ENCODE results near the gene ALDH7A1. TPM values are rescaled to one million over a fixed set of nuclear protein-coding genes. Genes with fewer than 3 reads are reported as not detected.

The ALDH7A1 gene
- total and polyA plus RNA-seq, 4 donors = 25.2 to 43.8 (median 30.4) TPM

GRCh38 chr5:126501448-126501847, 93.6 kb downstream of the ALDH7A1 start:
- DNase-seq = no peak
- Histone ChIP-seq H3K27me3 (ENCODE audit: control insufficient read depth in 1 of 2, insufficient read depth in 2 of 2, low read length in 1 of 2) (no peaks in the 10 kb centered on the region), H3K27ac (ENCODE audit: low read depth in 1 of 2, low read length in 2 of 2) (no peak overlapping the region), H3K36me3 (ENCODE audit: control insufficient read depth in 1 of 2, insufficient read depth in 2 of 2, low read length in 1 of 2) (no peaks in the 10 kb centered on the region), H3K4me3 (ENCODE audit: low read length in 2 of 2) (no peak overlapping the region), H3K9me3 (ENCODE audit: control insufficient read depth, low read length) (no peaks in the 10 kb centered on the region), H3K4me1 (ENCODE audit: control insufficient read depth in 1 of 2, insufficient read depth in 2 of 2, low read length in 2 of 2) (no peaks in the 10 kb centered on the region)
- intact Hi-C loops (cut with DNase I) = no loop called here
- 94% methylated on average over 10 of the region's 10 CpGs for WGBS, 2 donors
- no peak for ATAC-seq (ENCODE audit: low FRiP score)

DNA sequence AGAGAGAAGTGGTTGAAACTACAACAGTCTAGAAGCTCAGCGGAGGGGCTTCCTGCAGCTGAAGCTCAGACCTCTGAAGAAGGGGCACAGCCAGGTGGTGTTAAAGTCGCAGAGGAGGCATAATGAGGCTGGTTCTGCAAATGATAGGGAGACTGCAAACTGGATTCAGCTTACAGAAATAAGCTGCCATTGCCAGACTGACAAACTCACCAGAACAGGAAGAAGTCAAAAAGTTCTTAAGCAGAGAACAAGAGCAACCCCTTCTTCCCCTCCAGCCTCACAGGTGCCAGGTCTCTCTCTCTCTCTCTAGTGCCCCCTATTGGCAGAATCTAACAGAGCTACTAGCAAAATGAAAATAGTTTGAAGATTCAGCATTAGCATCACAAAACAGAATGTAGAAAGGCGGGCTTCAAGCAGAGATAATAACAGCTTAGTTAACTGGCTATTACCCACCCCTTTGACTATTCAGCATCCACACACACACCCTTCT, 95.1 kb downstream of the ALDH7A1 start:
- no peak overlapping the region for H3K4me3 ChIP-seq (ENCODE audit: low read length in 2 of 2)
- peak overlapping the region in 1 of 2 donors; percentile 34 for H3K27ac ChIP-seq (ENCODE audit: low read depth in 1 of 2, low read length in 2 of 2)
- no peaks in the 10 kb centered on the region for H3K27me3 ChIP-seq (ENCODE audit: control insufficient read depth in 1 of 2, insufficient read depth in 2 of 2, low read length in 1 of 2)
- no peak for ATAC-seq (ENCODE audit: low FRiP score)
- no peaks in the 10 kb centered on the region for H3K36me3 ChIP-seq (ENCODE audit: control insufficient read depth in 1 of 2, insufficient read depth in 2 of 2, low read length in 1 of 2)
- 93 to 95% methylated on average over 3 of the region's 3 CpGs for WGBS, 2 donors
- intact Hi-C loops (cut with DNase I) = loop anchor here in 1 of 2 donors (5.0 kb wide), 1 partner anchor 78 kb away; the partner anchor contains the start of gene GRAMD2B
- H3K9me3 ChIP-seq (ENCODE audit: control insufficient read depth, low read length) = no peaks in the 10 kb centered on the region
- H3K4me1 ChIP-seq (ENCODE audit: control insufficient read depth in 1 of 2, insufficient read depth in 2 of 2, low read length in 2 of 2) = no peaks in the 10 kb centered on the region
- DNase-seq = no peak

GRCh38 chr5:126499278-126499677, 95.7 kb downstream of the ALDH7A1 start:
- Histone ChIP-seq H3K36me3 (ENCODE audit: control insufficient read depth in 1 of 2, insufficient read depth in 2 of 2, low read length in 1 of 2) (peaks cover 0 to 3% of the 10 kb centered on the region in 2 donors), H3K4me3 (ENCODE audit: low read length in 2 of 2) (no peak overlapping the region), H3K27me3 (ENCODE audit: control insufficient read depth in 1 of 2, insufficient read depth in 2 of 2, low read length in 1 of 2) (no peaks in the 10 kb centered on the region), H3K9me3 (ENCODE audit: control insufficient read depth, low read length) (no peaks in the 10 kb centered on the region), H3K27ac (ENCODE audit: low read depth in 1 of 2, low read length in 2 of 2) (peak overlapping the region in 1 of 2 donors; percentile 48), H3K4me1 (ENCODE audit: control insufficient read depth in 1 of 2, insufficient read depth in 2 of 2, low read length in 2 of 2) (no peaks in the 10 kb centered on the region)
- intact Hi-C loops (cut with DNase I) = loop anchor here in 1 of 2 donors (5.0 kb wide), 1 partner anchor 77 kb away; the partner anchor contains the start of gene GRAMD2B
- no peak for DNase-seq
- WGBS, 2 donors = 43 to 58% methylated on average over 2 of the region's 2 CpGs
- no peak for ATAC-seq (ENCODE audit: low FRiP score)

- WGBS, 2 donors = 84 to 87% methylated on average over 5 of the region's 5 CpGs
- Histone ChIP-seq H3K36me3 (ENCODE audit: control insufficient read depth in 1 of 2, insufficient read depth in 2 of 2, low read length in 1 of 2) (peaks cover 0 to 3% of the 10 kb centered on the region in 2 donors), H3K27ac (ENCODE audit: low read depth in 1 of 2, low read length in 2 of 2) (no peak overlapping the region), H3K27me3 (ENCODE audit: control insufficient read depth in 1 of 2, insufficient read depth in 2 of 2, low read length in 1 of 2) (no peaks in the 10 kb centered on the region), H3K9me3 (ENCODE audit: control insufficient read depth, low read length) (no peaks in the 10 kb centered on the region), H3K4me3 (ENCODE audit: low read length in 2 of 2) (no peak overlapping the region), H3K4me1 (ENCODE audit: control insufficient read depth in 1 of 2, insufficient read depth in 2 of 2, low read length in 2 of 2) (no peaks in the 10 kb centered on the region)
- intact Hi-C loops (cut with DNase I) = loop anchor here in 1 of 2 donors (5.0 kb wide), 1 partner anchor 75 kb away; the partner anchor contains the start of gene GRAMD2B
- no peak for ATAC-seq (ENCODE audit: low FRiP score)
- DNase-seq = no peak
Observed at GRCh38 chr5:126497506-126497905, 97.5 kb downstream of the ALDH7A1 start.

GRCh38 chr5:126494393-126494792, 100.6 kb downstream of the ALDH7A1 start:
- intact Hi-C loops (cut with DNase I) = loop anchor here in 1 of 2 donors (5.0 kb wide), 1 partner anchor 142 kb away; no protein-coding TSS in a partner anchor
- no peak overlapping the region for H3K4me3 ChIP-seq (ENCODE audit: low read length in 2 of 2)
- DNase-seq (no peak), ATAC-seq (ENCODE audit: low FRiP score) (no peak)
- H3K4me1 ChIP-seq (ENCODE audit: control insufficient read depth in 1 of 2, insufficient read depth in 2 of 2, low read length in 2 of 2) = no peaks in the 10 kb centered on the region
- H3K36me3 ChIP-seq (ENCODE audit: control insufficient read depth in 1 of 2, insufficient read depth in 2 of 2, low read length in 1 of 2) = peaks cover under 1 to 8% of the 10 kb centered on the region in 2 donors
- H3K9me3 ChIP-seq (ENCODE audit: control insufficient read depth, low read length) = no peaks in the 10 kb centered on the region
- 96 to 97% methylated on average over 3 of the region's 3 CpGs for WGBS, 2 donors
- no peak overlapping the region for H3K27ac ChIP-seq (ENCODE audit: low read depth in 1 of 2, low read length in 2 of 2)
- H3K27me3 ChIP-seq (ENCODE audit: control insufficient read depth in 1 of 2, insufficient read depth in 2 of 2, low read length in 1 of 2) = no peaks in the 10 kb centered on the region

DNA sequence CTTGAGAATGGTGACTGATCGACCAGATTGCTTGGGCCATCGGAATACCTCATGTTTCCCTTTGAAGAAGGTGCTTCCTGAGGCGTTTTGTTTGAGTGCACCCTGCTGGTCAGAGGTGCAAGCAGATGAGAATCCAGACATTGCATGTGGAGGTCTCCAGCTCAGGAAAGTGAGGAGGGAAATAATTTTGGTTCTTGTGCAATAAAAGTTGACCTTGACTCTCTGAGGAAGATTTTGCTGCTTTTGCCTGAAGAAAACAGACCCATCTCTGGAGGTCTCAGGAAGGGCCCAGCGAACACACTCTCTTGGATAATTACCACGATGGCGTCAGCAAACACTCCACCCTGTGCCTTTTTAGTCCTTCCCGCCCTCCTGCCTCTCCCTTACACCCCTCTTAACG, 102.1 kb downstream of the ALDH7A1 start:
- intact Hi-C loops (cut with DNase I) = loop anchor here in 1 of 2 donors (5.0 kb wide), 1 partner anchor 141 kb away; no protein-coding TSS in a partner anchor

GRCh38 chr5:126490167-126490940, 104.7 kb downstream of the ALDH7A1 start:
- Histone ChIP-seq H3K4me3 (ENCODE audit: low read length in 2 of 2) (no peak overlapping the region), H3K4me1 (ENCODE audit: control insufficient read depth in 1 of 2, insufficient read depth in 2 of 2, low read length in 2 of 2) (peaks cover 0 to 2% of the 10 kb centered on the region in 2 donors), H3K36me3 (ENCODE audit: control insufficient read depth in 1 of 2, insufficient read depth in 2 of 2, low read length in 1 of 2) (peaks cover 5 to 10% of the 10 kb centered on the region in 2 donors), H3K9me3 (ENCODE audit: control insufficient read depth, low read length) (no peaks in the 10 kb centered on the region), H3K27me3 (ENCODE audit: control insufficient read depth in 1 of 2, insufficient read depth in 2 of 2, low read length in 1 of 2) (no peaks in the 10 kb centered on the region), H3K27ac (ENCODE audit: low read depth in 1 of 2, low read length in 2 of 2) (peak overlapping the region; percentile 33 to 73)
- no peak for DNase-seq
- peak; percentile 70 for ATAC-seq (ENCODE audit: low FRiP score)
- WGBS, 2 donors = 62 to 67% methylated on average over 12 of the region's 12 CpGs
- intact Hi-C loops (cut with DNase I) = loop anchor here in 1 of 2 donors (5.0 kb wide), 1 partner anchor 138 kb away; no protein-coding TSS in a partner anchor

More for the DNA sequence above, 102.1 kb downstream of the ALDH7A1 start:
- ATAC-seq (ENCODE audit: low FRiP score) = no peak
- no peak overlapping the region for H3K27ac ChIP-seq (ENCODE audit: low read depth in 1 of 2, low read length in 2 of 2)
- DNase-seq = no peak
- no peaks in the 10 kb centered on the region for H3K27me3 ChIP-seq (ENCODE audit: control insufficient read depth in 1 of 2, insufficient read depth in 2 of 2, low read length in 1 of 2)
- no peaks in the 10 kb centered on the region for H3K9me3 ChIP-seq (ENCODE audit: control insufficient read depth, low read length)
- no peak overlapping the region for H3K4me3 ChIP-seq (ENCODE audit: low read length in 2 of 2)
- peaks cover 5 to 10% of the 10 kb centered on the region in 2 donors for H3K36me3 ChIP-seq (ENCODE audit: control insufficient read depth in 1 of 2, insufficient read depth in 2 of 2, low read length in 1 of 2)
- 67% methylated on average over 8 of the region's 8 CpGs for WGBS, 2 donors
- H3K4me1 ChIP-seq (ENCODE audit: control insufficient read depth in 1 of 2, insufficient read depth in 2 of 2, low read length in 2 of 2) = peaks cover 0 to 2% of the 10 kb centered on the region in 2 donors

DNA sequence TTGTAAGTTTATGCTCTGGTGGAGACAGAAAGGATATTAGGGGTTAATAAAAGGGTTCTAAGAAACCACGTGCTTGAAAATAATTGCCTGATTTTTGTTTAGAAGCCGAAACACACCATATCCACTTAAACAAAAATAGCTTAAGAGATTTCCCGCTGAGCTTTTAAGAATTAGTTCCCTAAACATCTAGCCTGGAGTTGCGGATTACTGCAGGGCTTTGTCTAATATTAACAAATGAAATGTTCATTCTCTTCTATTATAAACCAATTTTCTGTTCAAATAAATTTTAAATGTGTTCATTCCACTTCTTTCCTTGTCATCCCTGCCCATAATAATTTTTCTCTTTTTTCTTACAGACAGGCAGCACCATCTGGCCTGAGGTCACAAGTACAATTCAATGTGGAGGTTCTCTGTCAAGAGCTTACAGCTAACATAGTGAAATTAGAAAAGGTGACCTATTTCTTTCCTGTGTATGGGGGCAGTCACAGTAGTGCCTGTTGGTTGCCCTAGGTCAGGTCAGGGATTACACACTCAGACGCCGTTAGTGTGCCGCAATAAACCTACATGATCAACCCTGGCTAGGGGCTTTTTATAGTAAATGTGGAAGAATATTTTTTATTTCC, 106.5 kb downstream of the ALDH7A1 start:
- intact Hi-C loops (cut with DNase I) = no loop called here
- peaks cover 5 to 9% of the 10 kb centered on the region in 2 donors for H3K36me3 ChIP-seq (ENCODE audit: control insufficient read depth in 1 of 2, insufficient read depth in 2 of 2, low read length in 1 of 2)
- 64 to 67% methylated on average over 7 of the region's 7 CpGs for WGBS, 2 donors

More for the DNA sequence above, 106.5 kb downstream of the ALDH7A1 start:
- DNase-seq (no peak), ATAC-seq (ENCODE audit: low FRiP score) (no peak)
- no peak overlapping the region for H3K4me3 ChIP-seq (ENCODE audit: low read length in 2 of 2)
- H3K4me1 ChIP-seq (ENCODE audit: control insufficient read depth in 1 of 2, insufficient read depth in 2 of 2, low read length in 2 of 2) = peaks cover 0 to 2% of the 10 kb centered on the region in 2 donors
- H3K27me3 ChIP-seq (ENCODE audit: control insufficient read depth in 1 of 2, insufficient read depth in 2 of 2, low read length in 1 of 2) = no peaks in the 10 kb centered on the region
- no peak overlapping the region for H3K27ac ChIP-seq (ENCODE audit: low read depth in 1 of 2, low read length in 2 of 2)
- H3K9me3 ChIP-seq (ENCODE audit: control insufficient read depth, low read length) = no peaks in the 10 kb centered on the region

All from aorta (tissue), 5 donors.